Psoas muscle (tissue), 8 donors: ENCODE measurements around the gene GALNT17. TPM values are rescaled to one million over a fixed set of nuclear protein-coding genes. Genes with fewer than 3 reads are reported as not detected.

Experiments
- ATAC-seq, 4 donors: fragments of 200-7000 bp; cut with Tn5 transposase; one replicate each; pipeline ENCODE4 v1.9.1; 2020; ENCODE audit warnings: moderate library complexity in 3 of 4, mild to moderate bottlenecking in 2 of 4
- DNase-seq, 2 donors: peaks; one replicate each; pipeline ENCODE4 v3.0.0-alpha.2; 2020
- H3K27ac ChIP-seq: fragments of 200-600 bp; one replicate; pipeline ENCODE4 v1.8.0; 2022
- H3K27me3 ChIP-seq, 3 donors: fragments of 200-600 bp in 1 of 3; one replicate each; pipeline versions ENCODE4 v1.6.1 to v1.8.0; 2013 to 2022; ENCODE audit warnings: low read length in 2 of 3, mild to moderate bottlenecking in 2 of 3, moderate library complexity in 1 of 3; ENCODE audit not compliant: insufficient read depth in 3 of 3
- H3K36me3 ChIP-seq, 2 donors: fragments of 200-600 bp in 1 of 2; one replicate each; pipeline versions ENCODE4 v1.6.1 to v1.8.0; 2013 to 2022; ENCODE audit warnings: low read depth in 1 of 2, mild to moderate bottlenecking in 1 of 2, moderate library complexity in 1 of 2; ENCODE audit not compliant: insufficient read depth in 1 of 2
- H3K4me1 ChIP-seq: fragments of 200-600 bp; one replicate; pipeline ENCODE4 v1.8.0; 2022
- H3K4me3 ChIP-seq: fragments of 200-600 bp; one replicate; pipeline ENCODE4 v1.8.0; 2022; ENCODE audit warnings: mild to moderate bottlenecking
- H3K9me3 ChIP-seq: fragments of 200-600 bp; one replicate; pipeline ENCODE4 v1.8.0; 2022
- CTCF ChIP-seq: fragments of 200-600 bp; IDR thresholded peaks from one replicate; pipeline ENCODE4 v1.8.0; 2022; ENCODE audit warnings: antibody characterized with exemption
- WGBS, 3 donors: extraction: QIAGEN DNeasy Blood & Tissue Kit; methylation state at CpG; one replicate each; pipeline versions ENCODE4 v1.1.6 to v1.1.7; 2013; 5-methylcytosine and 5-hydroxymethylcytosine counted together
- intact Hi-C, 2 donors: fragments of 100-400 bp; cut with DNase I; formaldehyde crosslinking; loops; one replicate each; pipeline versions ENCODE4 v1.11.0 to v1.14.2; 2022
- polyA plus RNA-seq, 3 donors: library from polyadenylated mRNA; stranded (reverse); fragments of 200-250 nt; gene quantifications; one replicate each; pipeline ENCODE4 v1.2.3, GENCODE V29; 2013
- total RNA-seq, 4 donors: library from RNA; stranded (reverse); fragmentation: NEBNext Ultra II Directional in 2 of 4; extraction: Animal tissue kit (Norgen Biotek cat#: 25700) in 2 of 4; gene quantifications; one replicate each; pipeline versions ENCODE4 v1.2.1 to v1.2.4, GENCODE V29; 2021 to 2023
- donor health status: healthy with polysubstance abuse.
- donor health status: DM: no; HTN: no; CAD: no; lungs with moderate emphysema.
- donor health status: Bipolar disorder and iron deficiency.
- donor health status: healthy.
- donor health status: DM: yes; HTN: yes; CAD: no.
- donor health status: DM: no; HTN: no; CAD: no.
- donor health status: DM: no; HTN: no; CAD: no.
- donor health status: DM: yes; HTN: yes; CAD: no.

Gene GALNT17
- total and polyA plus RNA-seq, 7 donors, result 0.17 to 3.5 (median 0.65) TPM

- Histone ChIP-seq H3K36me3 (no peaks in the 10 kb centered on the region), H3K27ac (no peak overlapping the region), H3K4me3 (no peak overlapping the region), H3K9me3 (no peaks in the 10 kb centered on the region), H3K4me1 (peaks cover under 1% of the 10 kb centered on the region), H3K27me3 (no peaks in the 10 kb centered on the region)
- WGBS, 3 donors, result 14 to 30% (median 18%) methylated on average over 1 of the region's 1 CpG
- intact Hi-C loops, result no loop called here
- ATAC-seq (no peak), DNase-seq (no peak)
- TF ChIP-seq CTCF, result no peak
Measured at GRCh38 chr7:71334541-71334940, 202.6 kb downstream of the GALNT17 start.

- WGBS, 3 donors, result 69 to 76% (median 76%) methylated on average over 2 of the region's 2 CpGs
- Histone ChIP-seq H3K36me3 (no peaks in the 10 kb centered on the region), H3K27me3 (no peaks in the 10 kb centered on the region), H3K4me3 (no peak overlapping the region), H3K9me3 (peaks cover 6% of the 10 kb centered on the region), H3K27ac (no peak overlapping the region), H3K4me1 (no peaks in the 10 kb centered on the region)
- DNase-seq, result no peak
- intact Hi-C loops, result no loop called here
- ATAC-seq, result no peak
- no peak for TF ChIP-seq CTCF
Measured at GRCh38 chr7:71338866-71339265, 206.9 kb downstream of the GALNT17 start.

- DNase-seq (no peak), ATAC-seq (no peak)
- Histone ChIP-seq H3K36me3 (no peaks in the 10 kb centered on the region), H3K4me1 (no peaks in the 10 kb centered on the region), H3K27me3 (no peaks in the 10 kb centered on the region), H3K27ac (no peak overlapping the region), H3K9me3 (peaks cover 6% of the 10 kb centered on the region), H3K4me3 (no peak overlapping the region)
- no peak for TF ChIP-seq CTCF
- intact Hi-C loops, result no loop called here
- WGBS, 3 donors, result 73 to 82% (median 73%) methylated on average over 1 of the region's 1 CpG
Measured at GRCh38 chr7:71339924-71340323, 208.0 kb downstream of the GALNT17 start.

GRCh38 chr7:71342202-71342601 lies 210.3 kb downstream of the GALNT17 start:
- no peaks in the 10 kb centered on the region for H3K4me1 ChIP-seq
- intact Hi-C loops, result no loop called here
- no peak for DNase-seq
- peaks cover 6% of the 10 kb centered on the region for H3K9me3 ChIP-seq
- no peak for ATAC-seq
- H3K27me3 ChIP-seq, result no peaks in the 10 kb centered on the region
- no peak overlapping the region for H3K4me3 ChIP-seq
- H3K27ac ChIP-seq, result no peak overlapping the region
- H3K36me3 ChIP-seq, result no peaks in the 10 kb centered on the region
- no peak for TF ChIP-seq CTCF

GRCh38 chr7:71343039-71343438 lies 211.1 kb downstream of the GALNT17 start:
- Histone ChIP-seq H3K27ac (no peak overlapping the region), H3K27me3 (no peaks in the 10 kb centered on the region), H3K9me3 (peaks cover 6% of the 10 kb centered on the region), H3K4me3 (no peak overlapping the region), H3K36me3 (no peaks in the 10 kb centered on the region), H3K4me1 (no peaks in the 10 kb centered on the region)
- no peak for DNase-seq
- intact Hi-C loops, result no loop called here
- no peak for TF ChIP-seq CTCF
- no peak for ATAC-seq
